ENCODE results near the gene FAM83G.
A peak's percentile ranks its signal among the peaks of the same experiment; 100 is the strongest.
"Not testable (repeated sequence)": the region's sequence is repeated elsewhere in the genome, so short reads cannot be mapped to it uniquely, and the experiment has no call there.

Gene FAM83G

GRCh38 chr17:19004421-19005136 is at the start of gene FAM83G:
Gene FAM83G (minus strand): TSS chr17:19004764. CDS start chr17:19004041, 723 bp downstream.
- peak; percentile 93 to 94 for DNase-seq

- DNase-seq = not testable (repeated sequence)
Measured at GRCh38 chr17:19048826-19049225, 44.3 kb upstream of the FAM83G start.

- DNase-seq = peak in 1 of 2 donors; percentile 1
Measured at GRCh38 chr17:19047510-19047909, 42.9 kb upstream of the FAM83G start.

- DNase-seq = not testable (repeated sequence)
Measured at GRCh38 chr17:19046782-19047375, 42.3 kb upstream of the FAM83G start, which contains the start of gene GRAP. Gene GRAP (minus strand): TSS chr17:19046957. CDS start chr17:19046926, 31 bp downstream.

- not testable (repeated sequence) for DNase-seq
Measured at GRCh38 chr17:19044643-19045042, 40.1 kb upstream of the FAM83G start.

GRCh38 chr17:19043032-19043431 is 38.5 kb upstream of the FAM83G start:
- DNase-seq = not testable (repeated sequence)

- DNase-seq = not testable (repeated sequence)
Measured at GRCh38 chr17:19042369-19042768, 37.8 kb upstream of the FAM83G start.

- not testable (repeated sequence) for DNase-seq
Measured at GRCh38 chr17:19041871-19042270, 37.3 kb upstream of the FAM83G start.

- not testable (repeated sequence) for DNase-seq
Measured at GRCh38 chr17:19040350-19040749, 35.8 kb upstream of the FAM83G start.

- DNase-seq = not testable (repeated sequence)
Measured at GRCh38 chr17:19038730-19039129, 34.2 kb upstream of the FAM83G start.

- not testable (repeated sequence) for DNase-seq
Measured at GRCh38 chr17:19038007-19038406, 33.4 kb upstream of the FAM83G start.

GRCh38 chr17:19037547-19037946 is 33.0 kb upstream of the FAM83G start:
- not testable (repeated sequence) for DNase-seq

GRCh38 chr17:19036186-19036585 is 31.6 kb upstream of the FAM83G start:
- not testable (repeated sequence) for DNase-seq

GRCh38 chr17:19032377-19032988 is 27.9 kb upstream of the FAM83G start:
- not testable (repeated sequence) for DNase-seq

- DNase-seq = peak; percentile 61 to 68
Measured at GRCh38 chr17:19031729-19032128, 27.2 kb upstream of the FAM83G start.

GRCh38 chr17:19030771-19031449 is 26.3 kb upstream of the FAM83G start:
- not testable (repeated sequence) for DNase-seq

GRCh38 chr17:19029740-19030139 is 25.2 kb upstream of the FAM83G start:
- DNase-seq = not testable (repeated sequence)

- not testable (repeated sequence) for DNase-seq
Measured at GRCh38 chr17:19028671-19029070, 24.1 kb upstream of the FAM83G start.

- no peak for DNase-seq
Measured at GRCh38 chr17:19024101-19025078, 19.8 kb upstream of the FAM83G start.

GRCh38 chr17:19023209-19023999 is 18.8 kb upstream of the FAM83G start:
- DNase-seq = no peak

GRCh38 chr17:19022747-19023146 is 18.2 kb upstream of the FAM83G start:
- DNase-seq = no peak
